Osteocyte (in vitro differentiated cells): ENCODE results near the gene SLC5A6. TPM values are rescaled to one million over a fixed set of nuclear protein-coding genes. Genes with fewer than 3 reads are reported as not detected.
A peak's percentile ranks its signal among the peaks of the same experiment; 100 is the strongest.

Source experiments
- DNase-seq: peaks from one replicate; pipeline ENCODE4 v3.0.0; 2021; ENCODE audit warnings: mixed read lengths; ENCODE audit not compliant: unreplicated experiment; ENCODE audit errors: extremely low spot score
- H3K27ac Mint-ChIP-seq: one replicate; pipeline ENCODE4 v1.8.0; 2021; ENCODE audit warnings: mild to moderate bottlenecking, mixed read lengths; ENCODE audit not compliant: unreplicated experiment
- H3K27me3 Mint-ChIP-seq: one replicate; pipeline ENCODE4 v1.8.0; 2021; ENCODE audit warnings: mixed read lengths; ENCODE audit not compliant: unreplicated experiment
- H3K36me3 Mint-ChIP-seq: one replicate; pipeline ENCODE4 v1.8.0; 2021; ENCODE audit warnings: mixed read lengths; ENCODE audit not compliant: unreplicated experiment
- H3K4me1 Mint-ChIP-seq: one replicate; pipeline ENCODE4 v1.8.0; 2021; ENCODE audit warnings: mixed read lengths; ENCODE audit not compliant: unreplicated experiment
- H3K4me3 Mint-ChIP-seq: one replicate; pipeline ENCODE4 v1.8.0; 2021; ENCODE audit warnings: mild to moderate bottlenecking, moderate library complexity, mixed read lengths; ENCODE audit not compliant: unreplicated experiment
- H3K9me3 Mint-ChIP-seq: one replicate; pipeline ENCODE4 v1.8.0; 2021; ENCODE audit warnings: mixed read lengths; ENCODE audit not compliant: unreplicated experiment
- CTCF ChIP-seq: fragments of 200-600 bp; sonication (generic); IDR thresholded peaks from 2 replicates; pipeline ENCODE4 v1.5.0; 2021; ENCODE audit warnings: antibody characterized with exemption, mild to moderate bottlenecking, moderate library complexity
- total RNA-seq: library from RNA; stranded (reverse); gene quantifications from 2 replicates; pipeline ENCODE4 v1.2.1, GENCODE V29; 2021

The SLC5A6 gene
- total RNA-seq, 1 donor from 2014 or later = 33.3 TPM

- H3K4me3 Mint-ChIP-seq = no peak overlapping the region
- H3K4me1 Mint-ChIP-seq = no peaks in the 10 kb centered on the region
- H3K27ac Mint-ChIP-seq = no peak overlapping the region
- peak; percentile 80 for TF ChIP-seq CTCF
- peaks cover 12% of the 10 kb centered on the region for H3K27me3 Mint-ChIP-seq
- no peak for DNase-seq
- H3K9me3 Mint-ChIP-seq = no peaks in the 10 kb centered on the region
- H3K36me3 Mint-ChIP-seq = no peaks in the 10 kb centered on the region
Observed at GRCh38 chr2:27191070-27191829, 20.8 kb downstream of the SLC5A6 start.

- no peak overlapping the region for H3K4me3 Mint-ChIP-seq
- peaks cover 12% of the 10 kb centered on the region for H3K27me3 Mint-ChIP-seq
- no peak overlapping the region for H3K27ac Mint-ChIP-seq
- DNase-seq = no peak
- H3K36me3 Mint-ChIP-seq = no peaks in the 10 kb centered on the region
- no peak for TF ChIP-seq CTCF
- no peaks in the 10 kb centered on the region for H3K9me3 Mint-ChIP-seq
- H3K4me1 Mint-ChIP-seq = no peaks in the 10 kb centered on the region
Observed at GRCh38 chr2:27189989-27190388, 22.1 kb downstream of the SLC5A6 start.

GRCh38 chr2:27186613-27187345, 25.3 kb downstream of the SLC5A6 start:
- no peaks in the 10 kb centered on the region for H3K9me3 Mint-ChIP-seq
- H3K27ac Mint-ChIP-seq = no peak overlapping the region
- H3K4me1 Mint-ChIP-seq = no peaks in the 10 kb centered on the region
- peaks cover 2% of the 10 kb centered on the region for H3K27me3 Mint-ChIP-seq
- TF ChIP-seq CTCF = no peak
- H3K36me3 Mint-ChIP-seq = no peaks in the 10 kb centered on the region
- H3K4me3 Mint-ChIP-seq = no peak overlapping the region
- no peak for DNase-seq

- no peak for DNase-seq
- no peaks in the 10 kb centered on the region for H3K36me3 Mint-ChIP-seq
- TF ChIP-seq CTCF = no peak
Observed at GRCh38 chr2:27185331-27186026, 26.6 kb downstream of the SLC5A6 start.

GRCh38 chr2:27184115-27184514, 28.0 kb downstream of the SLC5A6 start:
- Mint-ChIP-seq H3K4me3 (no peak overlapping the region), H3K4me1 (peaks cover 4% of the 10 kb centered on the region), H3K36me3 (no peaks in the 10 kb centered on the region), H3K27ac (no peak overlapping the region), H3K9me3 (no peaks in the 10 kb centered on the region), H3K27me3 (peaks cover 3% of the 10 kb centered on the region)
- DNase-seq = no peak
- no peak for TF ChIP-seq CTCF

More at GRCh38 chr2:27185331-27186026, 26.6 kb downstream of the SLC5A6 start:
- H3K4me3 Mint-ChIP-seq = no peak overlapping the region
- no peaks in the 10 kb centered on the region for H3K9me3 Mint-ChIP-seq
- no peak overlapping the region for H3K27ac Mint-ChIP-seq
- H3K4me1 Mint-ChIP-seq = peaks cover 4% of the 10 kb centered on the region
- H3K27me3 Mint-ChIP-seq = peaks cover 3% of the 10 kb centered on the region
